Body of pancreas (tissue), 4 donors: ENCODE results near the gene IL20. TPM values are rescaled to one million over a fixed set of nuclear protein-coding genes. Genes with fewer than 3 reads are reported as not detected.

Source experiments
- ATAC-seq: fragments of 150-250 bp; one replicate; pipeline ENCODE4 v1.9.1; 2016
- DNase-seq, 4 donors: peaks; one replicate each; pipeline ENCODE4 v3.0.0-alpha.2; 2019
- H3K27ac ChIP-seq, 4 donors: fragments of 200-600 bp; sonication (generic); 1 replicate in 3 of 4; 2 replicates in 1 of 4; pipeline versions ENCODE4 v1.5.1 to v1.6.1; 2016 to 2019; ENCODE audit warnings: mild to moderate bottlenecking in 1 of 4, mixed read lengths in 1 of 4, moderate library complexity in 1 of 4
- H3K27me3 ChIP-seq, 2 donors: fragments of 200-600 bp; sonication (generic); one replicate each; pipeline ENCODE4 v1.6.0; 2016; ENCODE audit warnings: mild to moderate bottlenecking in 1 of 2
- H3K36me3 ChIP-seq, 2 donors: fragments of 200-600 bp; sonication (generic); replicated peaks in 1 of 2; 2 replicates each; pipeline ENCODE4 v1.5.1; 2016; ENCODE audit warnings: low read depth in 2 of 2; ENCODE audit not compliant: insufficient read depth in 1 of 2
- H3K4me1 ChIP-seq: fragments of 200-600 bp; sonication (generic); one replicate; pipeline ENCODE4 v1.6.0; 2016
- H3K4me3 ChIP-seq, 2 donors: fragments of 200-600 bp; sonication (generic); 1 replicate in 1 of 2; 2 replicates in 1 of 2; pipeline ENCODE4 v1.5.1; 2016 to 2019
- H3K9me3 ChIP-seq, 3 donors: fragments of 200-600 bp; sonication (generic); 1 replicate in 2 of 3; 2 replicates in 1 of 3; pipeline ENCODE4 v1.5.1; 2016
- POLR2A ChIP-seq, 3 donors: fragments of 450-650 bp; IDR thresholded peaks; one replicate each; pipeline ENCODE4 v1.6.1; 2016; ENCODE audit warnings: antibody characterized with exemption in 3 of 3, mild to moderate bottlenecking in 2 of 3
- WGBS, 2 donors: methylation state at CpG; one replicate each; pipeline ENCODE4 v1.1.5; 2017; 5-methylcytosine and 5-hydroxymethylcytosine counted together
- intact Hi-C: fragments of 100-400 bp; cut with DNase I; formaldehyde crosslinking; loops from one replicate; pipeline ENCODE4 v1.15.1; 2023
- total RNA-seq, 2 donors: library from RNA; depleted of rRNA; stranded (reverse); fragments of >200 nt; gene quantifications; one replicate each; pipeline ENCODE4 v1.1.0, GENCODE V29; 2016
- TF ChIP-seq, protein P1 (sequence below), 7 experiments: fragments of 450-650 bp in 4 of 7; fragments of 200-600 bp in 3 of 7; sonication (generic) in 3 of 7; IDR thresholded peaks; one replicate each; pipeline ENCODE4 v1.5.1; 2016 to 2019; ENCODE audit warnings: antibody characterized with exemption in 7 of 7

Gene IL20
- total RNA-seq, 2 donors from 2014 or later = not detected

DNA sequence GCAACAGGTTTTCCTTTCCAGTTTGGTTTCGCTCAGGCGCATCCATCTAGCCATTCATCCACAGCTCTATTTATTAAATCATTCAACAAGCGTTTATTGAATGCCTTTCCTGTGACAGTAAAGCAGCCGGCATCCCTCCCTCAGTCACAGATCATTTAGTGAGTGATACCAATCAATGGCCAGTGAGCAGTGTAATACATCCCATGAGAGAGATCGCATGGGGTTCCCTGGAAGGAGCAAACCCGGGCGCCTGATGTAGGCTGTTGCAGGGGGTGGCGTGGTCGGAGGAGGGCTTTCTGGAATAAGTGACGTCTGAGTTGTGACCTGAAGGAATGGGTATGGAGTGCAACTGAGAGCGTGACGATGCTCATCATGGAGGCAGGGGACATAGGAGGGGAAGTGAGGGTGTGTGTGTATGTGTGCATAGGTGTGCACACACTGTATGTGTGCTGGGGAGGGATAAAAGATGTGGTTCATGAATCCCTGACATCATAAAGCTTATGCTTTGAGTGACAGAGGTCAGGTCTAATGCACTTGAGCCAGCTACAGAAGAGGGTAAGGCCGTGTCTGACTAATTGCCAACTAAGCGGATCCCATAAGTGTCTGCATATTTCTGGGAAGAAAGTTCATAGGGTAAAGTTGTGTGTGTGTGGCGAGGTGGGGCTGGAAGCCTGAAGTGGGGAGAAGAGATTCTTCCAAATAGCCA is 49.8 kb downstream of the IL20 start:
- Histone ChIP-seq H3K27ac (no peak overlapping the region), H3K27me3 (no peaks in the 10 kb centered on the region), H3K9me3 (no peaks in the 10 kb centered on the region), H3K36me3 (no peaks in the 10 kb centered on the region), H3K4me3 (no peak overlapping the region), H3K4me1 (peaks cover 9% of the 10 kb centered on the region)
- 67 to 69% methylated on average over 15 of the region's 15 CpGs for WGBS, 2 donors
- DNase-seq = no peak
- ATAC-seq = no peak
- TF ChIP-seq, protein P1, sequence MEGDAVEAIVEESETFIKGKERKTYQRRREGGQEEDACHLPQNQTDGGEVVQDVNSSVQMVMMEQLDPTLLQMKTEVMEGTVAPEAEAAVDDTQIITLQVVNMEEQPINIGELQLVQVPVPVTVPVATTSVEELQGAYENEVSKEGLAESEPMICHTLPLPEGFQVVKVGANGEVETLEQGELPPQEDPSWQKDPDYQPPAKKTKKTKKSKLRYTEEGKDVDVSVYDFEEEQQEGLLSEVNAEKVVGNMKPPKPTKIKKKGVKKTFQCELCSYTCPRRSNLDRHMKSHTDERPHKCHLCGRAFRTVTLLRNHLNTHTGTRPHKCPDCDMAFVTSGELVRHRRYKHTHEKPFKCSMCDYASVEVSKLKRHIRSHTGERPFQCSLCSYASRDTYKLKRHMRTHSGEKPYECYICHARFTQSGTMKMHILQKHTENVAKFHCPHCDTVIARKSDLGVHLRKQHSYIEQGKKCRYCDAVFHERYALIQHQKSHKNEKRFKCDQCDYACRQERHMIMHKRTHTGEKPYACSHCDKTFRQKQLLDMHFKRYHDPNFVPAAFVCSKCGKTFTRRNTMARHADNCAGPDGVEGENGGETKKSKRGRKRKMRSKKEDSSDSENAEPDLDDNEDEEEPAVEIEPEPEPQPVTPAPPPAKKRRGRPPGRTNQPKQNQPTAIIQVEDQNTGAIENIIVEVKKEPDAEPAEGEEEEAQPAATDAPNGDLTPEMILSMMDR (IDR thresholded peaks at IDR 0.05) = no peak
- TF ChIP-seq POLR2A (IDR thresholded peaks at IDR 0.05) = no peak
- intact Hi-C loops = loop anchor here (10.0 kb wide), 1 partner anchor 430 kb away; no protein-coding TSS in a partner anchor

GRCh38 chr1:206916000-206916709 is 50.7 kb downstream of the IL20 start:
- Histone ChIP-seq H3K27me3 (no peaks in the 10 kb centered on the region), H3K9me3 (no peaks in the 10 kb centered on the region), H3K4me3 (no peak overlapping the region), H3K4me1 (no peaks in the 10 kb centered on the region), H3K36me3 (no peaks in the 10 kb centered on the region), H3K27ac (no peak overlapping the region)
- WGBS, 2 donors = 61% methylated on average over 8 of the region's 8 CpGs
- ATAC-seq (no peak), DNase-seq (no peak)
- no peak for TF ChIP-seq POLR2A (IDR thresholded peaks at IDR 0.05)
- TF ChIP-seq, protein P1 (IDR thresholded peaks at IDR 0.05) = no peak
- intact Hi-C loops = loop anchor here (10.0 kb wide), 1 partner anchor 431 kb away; no protein-coding TSS in a partner anchor

DNA sequence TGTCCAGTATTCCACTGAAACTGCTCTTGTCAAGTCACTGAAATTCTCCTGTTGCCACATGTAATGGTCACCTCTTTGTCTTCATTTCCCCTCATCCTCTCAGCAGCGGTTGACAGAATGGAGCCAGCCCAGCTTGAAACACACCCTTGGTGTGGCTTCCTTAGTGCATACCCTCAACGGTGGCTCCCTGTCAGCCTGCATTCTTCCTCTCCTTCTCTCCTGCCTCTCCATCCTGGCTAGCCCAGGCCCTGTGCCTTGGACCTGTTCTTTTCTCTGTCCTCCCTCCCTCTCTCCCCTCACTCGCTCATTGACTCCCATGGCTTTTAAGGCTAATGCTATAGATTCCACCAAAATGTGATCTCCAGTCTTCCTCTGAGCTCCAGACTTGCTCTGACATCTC is 52.7 kb downstream of the IL20 start:
- no peak for DNase-seq
- intact Hi-C loops = loop anchor here (10.0 kb wide), 1 partner anchor 433 kb away; no protein-coding TSS in a partner anchor
- WGBS, 2 donors = 63 to 80% methylated on average over 3 of the region's 3 CpGs

More for the DNA sequence above, 52.7 kb downstream of the IL20 start:
- no peaks in the 10 kb centered on the region for H3K4me1 ChIP-seq
- no peaks in the 10 kb centered on the region for H3K36me3 ChIP-seq
- no peak overlapping the region for H3K27ac ChIP-seq
- H3K9me3 ChIP-seq = no peaks in the 10 kb centered on the region
- TF ChIP-seq, protein P1 (IDR thresholded peaks at IDR 0.05) = no peak
- no peak for TF ChIP-seq POLR2A (IDR thresholded peaks at IDR 0.05)
- no peak overlapping the region for H3K4me3 ChIP-seq
- ATAC-seq = no peak
- H3K27me3 ChIP-seq = no peaks in the 10 kb centered on the region

Other genes with a start within 250 kb of the IL20 start
- 1 to 10 TPM; 1.6 to 4.7 TPM for gene DYRK3, start 230.1 kb upstream of the IL20 start, total RNA-seq
- gene MAPKAPK2, start 180.7 kb upstream of the IL20 start, total RNA-seq = 10 to 100 TPM; 29.1 to 46.5 TPM
- not detected for gene IL19, start 94.8 kb upstream of the IL20 start, total RNA-seq
- gene IL10, start 93.1 kb upstream of the IL20 start, total RNA-seq = 1 to 10 TPM in 1 of 2 donors, not detected in 1; 1.0 TPM
- not detected for gene IL24, start 31.8 kb downstream of the IL20 start, total RNA-seq
- 1 to 10 TPM in 1 of 2 donors, not detected in 1; 2.3 TPM for gene FCMR, start 56.3 kb downstream of the IL20 start, total RNA-seq
- gene PIGR, start 80.8 kb downstream of the IL20 start, total RNA-seq = 10 to 100 TPM; 14.8 to 45.1 TPM
- not detected for gene FCAMR, start 104.8 kb downstream of the IL20 start, total RNA-seq
- gene C1orf116, start 167.1 kb downstream of the IL20 start, total RNA-seq = 10 to 100 TPM; 11.2 to 23.3 TPM
- 1 to 10 TPM; 5.4 to 5.9 TPM for gene YOD1, start 185.6 kb downstream of the IL20 start, total RNA-seq
- 1 to 10 TPM; 4.9 to 9.3 TPM for gene PFKFB2, start 187.7 kb downstream of the IL20 start, total RNA-seq
- 10 to 100 TPM in 1 of 2 donors, not detected in 1; 11.9 TPM for gene C4BPB, start 223.2 kb downstream of the IL20 start, total RNA-seq
- gene C4BPA, start 238.6 kb downstream of the IL20 start, total RNA-seq = 10 to 100 TPM in 1 of 2 donors, 1 to 10 TPM in 1; 8.9 to 23.1 TPM